HepG2 (cell line): ENCODE results near the gene SLC39A1. TPM values are rescaled to one million over a fixed set of nuclear protein-coding genes. Genes with fewer than 3 reads are reported as not detected.

Experiments used
- EED ChIP-seq: sonication (generic); formaldehyde crosslinking; IDR thresholded peaks from 2 replicates; pipeline ENCODE4 v1.5.0; 2020; ENCODE audit warnings: mild to moderate bottlenecking, missing genetic modification reagents
- ELF1 ChIP-seq: sonication (generic); formaldehyde crosslinking; IDR thresholded peaks from 2 replicates; pipeline ENCODE4 v1.4.0; 2020; ENCODE audit warnings: missing genetic modification reagents
- ELF3 ChIP-seq: IDR thresholded peaks from 2 replicates; pipeline ENCODE4 v1.6.1; 2016; ENCODE audit warnings: missing genetic modification reagents, missing compliant biosample characterization
- GABPA ChIP-seq, 2 experiments: IDR thresholded peaks; 2 replicates each; pipeline ENCODE4 v1.6.1; 2011 to 2016; ENCODE audit warnings: low read depth in 2 of 2, low read length in 1 of 2, missing biosample characterization in 1 of 2, missing genetic modification characterization in 1 of 2
- HDAC2 ChIP-seq: sonication (generic); formaldehyde crosslinking; IDR thresholded peaks from 2 replicates; pipeline ENCODE4 v1.4.0; 2020; ENCODE audit warnings: missing genetic modification reagents
- HNRNPH1 ChIP-seq: fragments of 200-400 bp; formaldehyde crosslinking; optimal IDR thresholded peaks from 2 replicates; pipeline ENCODE3; 2017; ENCODE audit warnings: mild to moderate bottlenecking, low read depth, low read length
- KDM3A ChIP-seq: IDR thresholded peaks from 2 replicates; pipeline ENCODE4 v1.6.1; 2018; ENCODE audit warnings: low read depth, missing compliant biosample characterization
- POGZ ChIP-seq: sonication (generic); formaldehyde crosslinking; IDR thresholded peaks from 2 replicates; pipeline ENCODE4 v1.4.0; 2020; ENCODE audit warnings: mild to moderate bottlenecking, missing genetic modification reagents
- RXRA ChIP-seq: sonication (generic); formaldehyde crosslinking; IDR thresholded peaks from 2 replicates; pipeline ENCODE4 v1.5.1; 2020; ENCODE audit warnings: missing genetic modification reagents
- SALL1 ChIP-seq: sonication (generic); formaldehyde crosslinking; IDR thresholded peaks from 2 replicates; pipeline ENCODE4 v1.8.0; 2022; ENCODE audit warnings: mild to moderate bottlenecking, missing genetic modification reagents
- SP4 ChIP-seq: sonication (generic); formaldehyde crosslinking; IDR thresholded peaks from 2 replicates; pipeline ENCODE4 v1.8.1; 2023; ENCODE audit warnings: mild to moderate bottlenecking, missing genetic modification reagents
- TEAD2 ChIP-seq: sonication (generic); formaldehyde crosslinking; IDR thresholded peaks from 2 replicates; pipeline ENCODE4 v1.9.0; 2021; ENCODE audit warnings: missing genetic modification reagents
- ZBTB10 ChIP-seq: sonication (generic); formaldehyde crosslinking; IDR thresholded peaks from 2 replicates; pipeline ENCODE4 v1.4.0; 2020; ENCODE audit warnings: missing genetic modification reagents, borderline replicate concordance
- ZBTB20 ChIP-seq: sonication (generic); formaldehyde crosslinking; IDR thresholded peaks from 2 replicates; pipeline ENCODE4 v1.8.1; 2023; ENCODE audit warnings: missing genetic modification reagents, low read depth, mild to moderate bottlenecking, borderline replicate concordance
- ZFP90 ChIP-seq: sonication (generic); formaldehyde crosslinking; IDR thresholded peaks from 2 replicates; pipeline ENCODE4 v1.8.0; 2022; ENCODE audit warnings: missing genetic modification reagents, mild to moderate bottlenecking, inconsistent platforms, borderline replicate concordance
- ZKSCAN1 ChIP-seq: fragments of 150-350 bp; IDR thresholded peaks from 2 replicates; pipeline ENCODE4 v1.6.1; 2014; ENCODE audit warnings: low read length
- ZNF451 ChIP-seq: sonication (generic); formaldehyde crosslinking; IDR thresholded peaks from 2 replicates; pipeline ENCODE4 v1.5.0; 2020; ENCODE audit warnings: mild to moderate bottlenecking, missing genetic modification reagents
- ZNF564 ChIP-seq: sonication (generic); formaldehyde crosslinking; IDR thresholded peaks from 2 replicates; pipeline ENCODE4 v1.8.1; 2023; ENCODE audit warnings: mild to moderate bottlenecking, missing genetic modification reagents
- polyA plus RNA-seq, 8 experiments: library from polyadenylated mRNA; depleted of rRNA in 3 of 8; stranded (reverse) in 7 of 8; unstranded in 1 of 8; fragments of >200 nt; fragmentation: Illumina TruSeq in 4 of 8; extraction: Trizol in 4 of 8; gene quantifications; 2 replicates each; pipeline versions ENCODE4 v1.2.1 to v1.2.3, GENCODE V29; 2011 to 2016; ENCODE audit warnings: low read depth in 4 of 8, missing spikeins in 1 of 8, mixed read lengths in 1 of 8; ENCODE audit not compliant: insufficient read depth in 1 of 8
- total RNA-seq, 5 experiments: library from RNA; depleted of rRNA; stranded (reverse); fragments of >200 nt; fragmentation: Illumina TruSeq; extraction: Trizol; gene quantifications; 2 replicates each; pipeline ENCODE4 v1.2.3, GENCODE V29; 2016; ENCODE audit warnings: low read depth in 1 of 5
- TF ChIP-seq, protein P1 (sequence below): sonication (generic); formaldehyde crosslinking; IDR thresholded peaks from 2 replicates; pipeline ENCODE4 v1.8.0; 2022; ENCODE audit warnings: low read depth, missing genetic modification reagents
- TF ChIP-seq, protein P2 (sequence below): sonication (generic); formaldehyde crosslinking; conservative IDR thresholded peaks from 2 replicates; pipeline ENCODE4 v1.4.0; 2020; ENCODE audit warnings: missing genetic modification reagents
- TF ChIP-seq, protein P3 (sequence below): sonication (generic); formaldehyde crosslinking; IDR thresholded peaks from 2 replicates; pipeline ENCODE4 v1.9.0; 2021; ENCODE audit warnings: missing genetic modification reagents, borderline replicate concordance

The SLC39A1 gene
- total and polyA plus RNA-seq, 2 of the 13 experiments (the other 11 are each of a cell fraction or from before 2014, with no cell fraction given) = 71.2 to 78.4 TPM

DNA sequence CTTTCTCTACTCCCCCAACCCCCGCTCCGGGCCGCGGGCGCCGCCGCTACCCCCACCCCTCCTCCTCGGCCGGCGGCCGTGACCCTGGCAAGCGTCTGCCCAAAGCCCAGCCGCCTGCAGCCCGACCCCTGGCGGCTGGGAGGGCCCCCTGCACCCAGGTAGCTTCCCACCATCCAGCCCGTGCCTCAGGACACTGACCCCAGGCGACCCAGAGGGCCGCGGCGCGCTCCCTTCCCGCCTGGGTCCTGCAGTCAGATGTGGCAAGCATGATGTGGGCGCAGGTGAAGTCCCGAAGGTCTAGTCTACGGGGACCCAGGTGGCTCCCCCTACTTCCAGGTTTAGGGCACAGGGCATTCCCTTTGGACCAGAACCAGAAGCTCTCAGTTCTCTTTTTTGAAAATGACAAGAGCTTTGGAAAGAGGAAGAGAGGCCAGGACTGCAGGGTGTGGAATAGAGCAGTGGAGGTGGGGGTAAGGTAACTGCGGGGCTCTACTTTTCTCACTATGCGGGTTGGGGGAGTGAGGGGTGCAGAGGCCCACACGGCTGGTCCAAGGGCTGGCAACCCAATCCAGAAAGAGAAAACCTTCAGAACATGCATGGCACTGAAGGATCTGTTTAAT is 16.6 kb downstream of the SLC39A1 start, which contains the start of gene DENND4B (continued):
- TF ChIP-seq, protein P1, sequence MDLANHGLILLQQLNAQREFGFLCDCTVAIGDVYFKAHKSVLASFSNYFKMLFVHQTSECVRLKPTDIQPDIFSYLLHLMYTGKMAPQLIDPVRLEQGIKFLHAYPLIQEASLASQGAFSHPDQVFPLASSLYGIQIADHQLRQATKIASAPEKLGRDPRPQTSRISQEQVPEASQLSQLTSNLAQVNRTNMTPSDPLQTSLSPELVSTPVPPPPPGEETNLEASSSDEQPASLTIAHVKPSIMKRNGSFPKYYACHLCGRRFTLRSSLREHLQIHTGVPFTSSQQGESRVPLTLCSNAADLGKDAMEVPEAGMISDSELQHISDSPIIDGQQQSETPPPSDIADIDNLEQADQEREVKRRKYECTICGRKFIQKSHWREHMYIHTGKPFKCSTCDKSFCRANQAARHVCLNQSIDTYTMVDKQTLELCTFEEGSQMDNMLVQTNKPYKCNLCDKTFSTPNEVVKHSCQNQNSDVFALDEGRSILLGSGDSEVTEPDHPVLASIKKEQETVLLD (CRISPR knock-in tag) = peak; percentile 65; the same call in 1 of the 2 replicates
- TF ChIP-seq ZBTB10 = no peak
- TF ChIP-seq EED (CRISPR knock-in tag) = no peak; the same call in 1 of the 2 replicates
- peak; percentile 69 for TF ChIP-seq ELF3 (CRISPR knock-in tag)
- peak; percentile 59; the same call in 1 of the 2 replicates for TF ChIP-seq POGZ
- peak; percentile 37; the same call in 1 of the 2 replicates for TF ChIP-seq KDM3A
- TF ChIP-seq ZKSCAN1 = no peak
- TF ChIP-seq, protein P2, sequence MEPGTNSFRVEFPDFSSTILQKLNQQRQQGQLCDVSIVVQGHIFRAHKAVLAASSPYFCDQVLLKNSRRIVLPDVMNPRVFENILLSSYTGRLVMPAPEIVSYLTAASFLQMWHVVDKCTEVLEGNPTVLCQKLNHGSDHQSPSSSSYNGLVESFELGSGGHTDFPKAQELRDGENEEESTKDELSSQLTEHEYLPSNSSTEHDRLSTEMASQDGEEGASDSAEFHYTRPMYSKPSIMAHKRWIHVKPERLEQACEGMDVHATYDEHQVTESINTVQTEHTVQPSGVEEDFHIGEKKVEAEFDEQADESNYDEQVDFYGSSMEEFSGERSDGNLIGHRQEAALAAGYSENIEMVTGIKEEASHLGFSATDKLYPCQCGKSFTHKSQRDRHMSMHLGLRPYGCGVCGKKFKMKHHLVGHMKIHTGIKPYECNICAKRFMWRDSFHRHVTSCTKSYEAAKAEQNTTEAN (CRISPR knock-in tag) = no peak
- peak; percentile 99 for TF ChIP-seq RXRA (CRISPR knock-in tag)
- TF ChIP-seq ZBTB20 (CRISPR knock-in tag) = no peak
- TF ChIP-seq HDAC2 = peak; percentile 51; the same call in 1 of the 2 replicates
- peak; percentile 91; the same call in 1 of the 2 replicates for TF ChIP-seq ZNF451 (CRISPR knock-in tag)
- peak; percentile 53; the same call in 1 of the 2 replicates for TF ChIP-seq ELF1 (CRISPR knock-in tag)
- TF ChIP-seq HNRNPH1 = no peak
- TF ChIP-seq ZNF564 (CRISPR knock-in tag) = no peak
- peak; percentile 60; the same call in 1 of the 2 replicates for TF ChIP-seq ZFP90 (CRISPR knock-in tag)
- peak; percentile 80 for TF ChIP-seq SALL1 (CRISPR knock-in tag)
- no peak; the same call in 1 of the 2 replicates for TF ChIP-seq GABPA (IDR thresholded peaks at IDR 0.05; ENCODE audit: low read depth, low read length)
- TF ChIP-seq GABPA (CRISPR knock-in tag; IDR thresholded peaks at IDR 0.05; ENCODE audit: low read depth) = peak; percentile 43; the same call in 1 of the 2 replicates
- TF ChIP-seq, protein P3, sequence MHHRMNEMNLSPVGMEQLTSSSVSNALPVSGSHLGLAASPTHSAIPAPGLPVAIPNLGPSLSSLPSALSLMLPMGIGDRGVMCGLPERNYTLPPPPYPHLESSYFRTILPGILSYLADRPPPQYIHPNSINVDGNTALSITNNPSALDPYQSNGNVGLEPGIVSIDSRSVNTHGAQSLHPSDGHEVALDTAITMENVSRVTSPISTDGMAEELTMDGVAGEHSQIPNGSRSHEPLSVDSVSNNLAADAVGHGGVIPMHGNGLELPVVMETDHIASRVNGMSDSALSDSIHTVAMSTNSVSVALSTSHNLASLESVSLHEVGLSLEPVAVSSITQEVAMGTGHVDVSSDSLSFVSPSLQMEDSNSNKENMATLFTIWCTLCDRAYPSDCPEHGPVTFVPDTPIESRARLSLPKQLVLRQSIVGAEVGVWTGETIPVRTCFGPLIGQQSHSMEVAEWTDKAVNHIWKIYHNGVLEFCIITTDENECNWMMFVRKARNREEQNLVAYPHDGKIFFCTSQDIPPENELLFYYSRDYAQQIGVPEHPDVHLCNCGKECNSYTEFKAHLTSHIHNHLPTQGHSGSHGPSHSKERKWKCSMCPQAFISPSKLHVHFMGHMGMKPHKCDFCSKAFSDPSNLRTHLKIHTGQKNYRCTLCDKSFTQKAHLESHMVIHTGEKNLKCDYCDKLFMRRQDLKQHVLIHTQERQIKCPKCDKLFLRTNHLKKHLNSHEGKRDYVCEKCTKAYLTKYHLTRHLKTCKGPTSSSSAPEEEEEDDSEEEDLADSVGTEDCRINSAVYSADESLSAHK (CRISPR knock-in tag) = no peak
- no peak for TF ChIP-seq SP4 (CRISPR knock-in tag)
- no peak for TF ChIP-seq TEAD2 (CRISPR knock-in tag)
